Astrocyte of the spinal cord (primary cell): ENCODE results near the gene SPDYE4.

ENCODE experiments used
- DNase-seq: peaks from one replicate; pipeline ENCODE4 v3.0.0; 2011; ENCODE audit warnings: low read depth, low spot score
- H3K4me3 ChIP-seq: 2 replicates; pipeline ENCODE4 v1.5.1; 2011; ENCODE audit warnings: low read depth, mild to moderate bottlenecking, low read length, moderate library complexity
- in situ Hi-C: cut with HindIII; loops from 2 replicates; pipeline ENCODE4 v1.10.0; 2017; ENCODE audit warnings: low sequenced_read_pairs
- TF ChIP-seq, protein P1 (sequence below): IDR thresholded peaks from 2 replicates; pipeline ENCODE4 v1.5.1; 2012; ENCODE audit warnings: low read depth, mild to moderate bottlenecking, low read length, inconsistent platforms

Gene SPDYE4

GRCh38 chr17:8742274-8742673 lies 16.1 kb downstream of the SPDYE4 start:
- no peak overlapping the region for H3K4me3 ChIP-seq
- no peak for DNase-seq
- in situ Hi-C loops, result no loop called here
- TF ChIP-seq, protein P1, sequence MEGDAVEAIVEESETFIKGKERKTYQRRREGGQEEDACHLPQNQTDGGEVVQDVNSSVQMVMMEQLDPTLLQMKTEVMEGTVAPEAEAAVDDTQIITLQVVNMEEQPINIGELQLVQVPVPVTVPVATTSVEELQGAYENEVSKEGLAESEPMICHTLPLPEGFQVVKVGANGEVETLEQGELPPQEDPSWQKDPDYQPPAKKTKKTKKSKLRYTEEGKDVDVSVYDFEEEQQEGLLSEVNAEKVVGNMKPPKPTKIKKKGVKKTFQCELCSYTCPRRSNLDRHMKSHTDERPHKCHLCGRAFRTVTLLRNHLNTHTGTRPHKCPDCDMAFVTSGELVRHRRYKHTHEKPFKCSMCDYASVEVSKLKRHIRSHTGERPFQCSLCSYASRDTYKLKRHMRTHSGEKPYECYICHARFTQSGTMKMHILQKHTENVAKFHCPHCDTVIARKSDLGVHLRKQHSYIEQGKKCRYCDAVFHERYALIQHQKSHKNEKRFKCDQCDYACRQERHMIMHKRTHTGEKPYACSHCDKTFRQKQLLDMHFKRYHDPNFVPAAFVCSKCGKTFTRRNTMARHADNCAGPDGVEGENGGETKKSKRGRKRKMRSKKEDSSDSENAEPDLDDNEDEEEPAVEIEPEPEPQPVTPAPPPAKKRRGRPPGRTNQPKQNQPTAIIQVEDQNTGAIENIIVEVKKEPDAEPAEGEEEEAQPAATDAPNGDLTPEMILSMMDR, result no peak

DNA sequence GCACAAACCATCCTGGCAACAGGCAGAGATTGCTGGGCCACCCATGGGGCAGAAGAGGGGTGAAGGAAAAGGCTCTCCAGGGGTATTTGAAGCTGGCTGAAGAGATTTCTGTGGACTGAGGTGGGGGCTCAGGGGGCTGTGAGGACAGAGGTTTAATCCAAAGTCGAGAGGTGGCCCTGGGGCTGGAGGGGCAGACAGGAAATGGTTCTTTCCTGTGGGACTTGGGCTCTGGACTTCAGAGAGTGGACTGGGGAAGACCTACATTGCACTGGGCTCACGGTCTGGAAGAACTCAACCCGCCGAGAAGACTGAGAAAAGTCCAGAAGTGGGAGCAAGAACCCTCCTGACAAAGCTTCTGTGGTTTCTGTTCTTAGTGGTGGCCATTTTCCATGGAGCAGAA lies 16.6 kb downstream of the SPDYE4 start:
- in situ Hi-C loops, result no loop called here
- no peak overlapping the region for H3K4me3 ChIP-seq
- no peak for DNase-seq
- TF ChIP-seq, protein P1, result no peak

DNA sequence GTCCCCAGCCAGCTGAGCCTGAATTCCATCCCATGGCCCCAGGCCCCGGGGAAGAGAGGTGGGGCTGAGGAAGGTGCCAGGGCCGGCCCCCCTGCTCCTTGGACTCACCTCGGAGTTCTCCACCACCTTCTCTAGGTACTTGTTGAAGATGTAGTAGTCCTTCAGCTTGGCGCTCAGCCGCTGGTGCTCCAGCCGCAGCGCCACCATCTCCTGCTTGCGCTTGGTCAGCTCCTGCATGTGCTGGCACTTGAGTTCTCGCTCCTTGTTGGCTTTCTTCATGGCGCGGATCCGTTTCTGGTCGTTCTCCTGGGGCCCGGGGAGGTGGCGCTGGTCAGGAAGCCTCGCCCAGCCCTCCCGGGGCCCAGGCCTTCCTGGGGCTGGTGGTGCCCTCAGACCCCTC lies 17.0 kb downstream of the SPDYE4 start:
- no peak for DNase-seq
- TF ChIP-seq, protein P1, result no peak
- in situ Hi-C loops, result no loop called here

GRCh38 chr17:8740486-8740885 lies 17.9 kb downstream of the SPDYE4 start:
- no peak for DNase-seq
- no peak overlapping the region for H3K4me3 ChIP-seq
- TF ChIP-seq, protein P1, result no peak
- in situ Hi-C loops, result no loop called here

More for the DNA sequence above, 17.0 kb downstream of the SPDYE4 start:
- no peak overlapping the region for H3K4me3 ChIP-seq

DNA sequence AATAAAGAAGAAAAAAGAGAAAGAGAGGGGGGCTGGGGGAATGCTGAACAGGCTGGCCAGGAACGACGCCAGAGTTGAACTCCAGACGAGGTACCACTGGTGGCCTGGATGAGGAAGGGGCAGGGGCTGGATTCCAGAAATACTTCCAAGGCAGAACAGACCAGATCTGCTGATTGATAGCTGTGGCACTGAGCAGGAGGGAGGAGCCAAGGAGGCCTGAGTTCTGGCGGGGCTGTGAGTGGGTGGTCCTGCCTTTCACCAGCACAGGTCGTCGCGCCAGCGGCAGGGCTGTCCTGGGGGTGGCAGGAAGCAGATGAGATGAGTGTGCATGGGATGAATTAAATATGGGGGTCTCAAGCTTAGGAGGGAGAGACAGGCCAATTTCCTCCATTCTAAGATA lies 19.2 kb downstream of the SPDYE4 start:
- TF ChIP-seq, protein P1, result no peak
- H3K4me3 ChIP-seq, result no peak overlapping the region
- no peak for DNase-seq
- in situ Hi-C loops, result no loop called here

- DNase-seq, result no peak
- H3K4me3 ChIP-seq, result no peak overlapping the region
- TF ChIP-seq, protein P1, result no peak
- in situ Hi-C loops, result no loop called here
These were observed 21.6 kb downstream of the SPDYE4 start for GRCh38 chr17:8736796-8737195.

DNA sequence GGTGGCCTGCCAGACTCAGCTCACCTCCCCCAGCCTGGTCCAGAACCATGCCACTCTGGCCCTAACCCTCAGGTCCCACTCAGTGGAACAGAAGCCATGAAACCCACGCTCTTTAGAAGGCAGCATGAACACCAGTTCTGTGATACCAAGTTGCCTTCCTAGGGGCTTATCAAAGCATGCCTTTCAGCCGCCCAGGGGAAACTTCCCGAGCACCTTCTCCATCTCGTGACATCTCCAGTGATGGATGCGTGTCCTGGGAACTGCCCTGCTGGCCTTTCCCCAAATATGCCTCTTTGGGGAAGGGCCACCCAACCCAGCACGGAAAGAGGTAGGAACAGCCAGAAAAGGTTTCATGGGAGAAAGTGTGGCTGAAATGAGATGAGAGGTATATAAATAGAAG lies 22.0 kb downstream of the SPDYE4 start:
- no peak for DNase-seq
- in situ Hi-C loops, result no loop called here
- H3K4me3 ChIP-seq, result no peak overlapping the region
- TF ChIP-seq, protein P1, result no peak
